Smooth muscle cell (in vitro differentiated cells): Measurements from ENCODE around the gene CHCHD5. TPM values are rescaled to one million over a fixed set of nuclear protein-coding genes. Genes with fewer than 3 reads are reported as not detected.

Experiments
- DNase-seq: peaks from one replicate; lab custom pipeline; 2025; ENCODE audit not compliant: unreplicated experiment; lab: John Stamatoyannopoulos, UW
- H2AFZ ChIP-seq: fragments of 200-600 bp; sonication (generic); 2 replicates; pipeline ENCODE4 v1.6.0; 2016; ENCODE audit warnings: antibody characterized with exemption, low read depth, mild to moderate bottlenecking
- H3F3A ChIP-seq: fragments of 200-600 bp; sonication (generic); 2 replicates; pipeline ENCODE4 v1.6.0; 2017; ENCODE audit warnings: antibody characterized with exemption, low read depth
- H3K27ac ChIP-seq: fragments of 200-600 bp; sonication (generic); 2 replicates; pipeline ENCODE4 v1.5.1; 2016; ENCODE audit warnings: low read depth, mild to moderate bottlenecking
- H3K27me3 ChIP-seq: fragments of 200-600 bp; sonication (generic); 2 replicates; pipeline ENCODE4 v1.6.1; 2016; ENCODE audit warnings: low read depth, mild to moderate bottlenecking
- H3K36me3 ChIP-seq: fragments of 200-600 bp; sonication (generic); 2 replicates; pipeline ENCODE4 v1.5.1; 2016; ENCODE audit warnings: low read depth
- H3K4me1 ChIP-seq: fragments of 200-600 bp; sonication (generic); 2 replicates; pipeline ENCODE4 v1.5.1; 2016; ENCODE audit warnings: low read depth
- H3K4me2 ChIP-seq: fragments of 200-600 bp; sonication (generic); 2 replicates; pipeline ENCODE4 v1.6.0; 2016; ENCODE audit warnings: mild to moderate bottlenecking
- H3K4me3 ChIP-seq: fragments of 200-600 bp; sonication (generic); 2 replicates; pipeline ENCODE4 v1.5.1; 2016; ENCODE audit warnings: mild to moderate bottlenecking
- H3K79me2 ChIP-seq: fragments of 200-600 bp; sonication (generic); 2 replicates; pipeline ENCODE4 v1.6.0; 2016; ENCODE audit warnings: low read depth, mild to moderate bottlenecking
- H3K9ac ChIP-seq: fragments of 200-600 bp; sonication (generic); 2 replicates; pipeline ENCODE4 v1.6.0; 2016; ENCODE audit warnings: low read depth
- H3K9me3 ChIP-seq: fragments of 200-600 bp; sonication (generic); replicated peaks from 2 replicates; pipeline ENCODE4 v1.5.1; 2016; ENCODE audit warnings: low read depth
- H4K20me1 ChIP-seq: fragments of 200-600 bp; sonication (generic); 2 replicates; pipeline ENCODE4 v1.6.0; 2016; ENCODE audit warnings: low read depth
- CTCF ChIP-seq: fragments of 200-600 bp; sonication (generic); IDR thresholded peaks from 2 replicates; pipeline ENCODE4 v1.5.1; 2017; ENCODE audit warnings: borderline replicate concordance, mild to moderate bottlenecking, antibody characterized with exemption; ENCODE audit not compliant: insufficient read depth, poor library complexity, severe bottlenecking
- WGBS: methylation state at CpG from one replicate; pipeline ENCODE4 v1.1.7; 2016; ENCODE audit warnings: low lambda C conversion rate; 5-methylcytosine and 5-hydroxymethylcytosine counted together
- polyA plus RNA-seq: library from polyadenylated mRNA; unstranded; fragments of >200 nt; fragmentation: Nextera tagmentation; extraction: Ambion mirVana; gene quantifications from 2 replicates; pipeline ENCODE4 v1.2.1, GENCODE V29; 2016
- total RNA-seq: library from RNA; depleted of rRNA; stranded (reverse); fragments of >200 nt; gene quantifications from 2 replicates; pipeline ENCODE4 v1.2.3, GENCODE V29; 2014

CHCHD5 gene
- total and polyA plus RNA-seq, 2 experiments from 2014 or later = 14.3 to 56.4 TPM

DNA sequence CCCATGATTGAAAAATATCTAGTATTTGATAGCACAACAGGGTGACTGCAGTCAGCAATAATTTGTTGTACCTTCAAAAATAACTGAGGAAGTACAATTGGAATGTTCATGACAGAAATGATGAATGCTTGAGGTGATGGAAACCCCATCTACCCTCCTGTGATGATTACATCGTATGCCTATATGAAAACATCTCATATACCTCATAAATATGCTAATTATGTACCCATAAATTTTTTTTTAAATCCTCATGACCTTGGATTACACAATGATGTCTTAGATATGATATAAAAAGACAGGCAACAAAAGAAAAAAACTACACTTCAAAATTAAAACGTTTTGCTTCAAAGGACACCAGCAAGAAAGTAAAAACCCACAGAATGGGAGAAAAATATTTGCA lies 43.5 kb upstream of the CHCHD5 start:
- no peak for TF ChIP-seq CTCF
- Histone ChIP-seq H3K4me3 (peak overlapping the region; percentile 82), H3K79me2 (peaks cover 31% of the 10 kb centered on the region), H3K4me2 (peak overlapping the region; percentile 94), H3K27ac (no peak overlapping the region), H3K27me3 (no peaks in the 10 kb centered on the region), H3K9ac (no peak overlapping the region), H3K9me3 (no peaks in the 10 kb centered on the region), H3K36me3 (no peaks in the 10 kb centered on the region), H4K20me1 (no peaks in the 10 kb centered on the region), H3K4me1 (peaks cover 14% of the 10 kb centered on the region), H2AFZ (no peak overlapping the region), H3F3A (peaks cover 8% of the 10 kb centered on the region)
- WGBS = 53% methylated on average over 2 of the region's 2 CpGs
- DNase-seq = no peak

DNA sequence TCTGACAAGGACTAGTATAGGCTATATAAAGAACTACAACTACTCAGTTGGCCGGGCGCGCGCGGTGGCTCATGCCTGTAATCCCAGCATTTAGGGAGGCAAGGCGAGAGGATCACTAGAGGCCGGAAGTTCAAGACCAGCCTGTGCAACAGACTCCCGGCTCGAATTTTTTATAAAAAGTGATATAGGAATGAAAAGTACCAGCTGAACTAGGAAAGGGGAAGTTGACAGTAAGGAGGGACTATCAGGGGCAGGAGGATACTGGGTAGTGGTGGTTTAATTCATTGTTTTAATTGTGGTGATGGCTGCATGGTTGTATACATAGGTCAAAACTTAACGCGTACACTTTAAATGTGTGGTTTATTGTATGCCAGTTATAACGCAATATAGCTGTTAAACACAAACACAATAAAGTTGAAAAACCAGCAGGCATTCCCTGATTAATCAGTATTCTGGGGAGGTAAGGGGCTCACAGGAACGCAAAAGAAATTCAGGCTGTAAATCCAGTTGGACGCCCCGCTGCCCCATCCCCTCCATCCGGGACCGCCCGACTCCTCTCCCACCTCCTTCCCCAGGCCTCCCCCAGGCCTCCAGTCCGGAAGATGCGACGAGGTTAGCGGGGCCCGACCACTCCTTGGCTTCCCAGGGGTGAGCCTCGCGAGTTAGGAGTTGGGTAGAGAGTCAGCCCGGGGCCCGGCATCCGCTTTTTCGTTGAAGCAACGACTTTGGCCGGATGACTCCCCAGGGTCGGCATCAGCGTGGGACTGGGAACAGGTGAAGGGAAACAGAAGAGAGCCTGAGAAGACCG lies 42.9 kb upstream of the CHCHD5 start:
- H2AFZ ChIP-seq = peak overlapping the region; percentile 95
- peak; percentile 50 for DNase-seq
- no peaks in the 10 kb centered on the region for H3K9me3 ChIP-seq
- H3K79me2 ChIP-seq = peaks cover 31% of the 10 kb centered on the region
- peak overlapping the region; percentile 82 for H3K4me3 ChIP-seq
- H3F3A ChIP-seq = peaks cover 8% of the 10 kb centered on the region
- peak overlapping the region; percentile 36 for H3K27ac ChIP-seq
- H3K27me3 ChIP-seq = no peaks in the 10 kb centered on the region
- peaks cover 14% of the 10 kb centered on the region for H3K4me1 ChIP-seq
- peak overlapping the region; percentile 51 for H3K9ac ChIP-seq
- peak overlapping the region; percentile 94 for H3K4me2 ChIP-seq
- no peak for TF ChIP-seq CTCF
- no peaks in the 10 kb centered on the region for H4K20me1 ChIP-seq
- 22% methylated on average over 34 of the region's 34 CpGs for WGBS
- H3K36me3 ChIP-seq = no peaks in the 10 kb centered on the region

- Histone ChIP-seq H3K27me3 (no peaks in the 10 kb centered on the region), H3K9ac (peak within 1 kb of the TSS; percentile 51), H3K9me3 (no peaks in the 10 kb centered on the region), H3K79me2 (peaks cover 31% of the 10 kb centered on the region), H3F3A (peaks cover 8% of the 10 kb centered on the region), H4K20me1 (no peaks in the 10 kb centered on the region), H2AFZ (peak within 1 kb of the TSS; percentile 95), H3K4me1 (peaks cover 14% of the 10 kb centered on the region), H3K4me3 (peak within 1 kb of the TSS; percentile 82), H3K36me3 (no peaks in the 10 kb centered on the region), H3K27ac (peak within 1 kb of the TSS; percentile 36), H3K4me2 (peak within 1 kb of the TSS; percentile 94)
- under 1% methylated on average over 66 of the region's 67 CpGs for WGBS
- TF ChIP-seq CTCF = no peak
- DNase-seq = peak; percentile 50
These were observed 42.1 kb upstream of the CHCHD5 start, which contains the start of gene POLR1B for GRCh38 chr2:112542123-112542983. Gene POLR1B (plus strand): TSS chr2:112542465. CDS start chr2:112542495, 30 bp downstream.
